ENCODE data around the gene STX16.

DNA sequence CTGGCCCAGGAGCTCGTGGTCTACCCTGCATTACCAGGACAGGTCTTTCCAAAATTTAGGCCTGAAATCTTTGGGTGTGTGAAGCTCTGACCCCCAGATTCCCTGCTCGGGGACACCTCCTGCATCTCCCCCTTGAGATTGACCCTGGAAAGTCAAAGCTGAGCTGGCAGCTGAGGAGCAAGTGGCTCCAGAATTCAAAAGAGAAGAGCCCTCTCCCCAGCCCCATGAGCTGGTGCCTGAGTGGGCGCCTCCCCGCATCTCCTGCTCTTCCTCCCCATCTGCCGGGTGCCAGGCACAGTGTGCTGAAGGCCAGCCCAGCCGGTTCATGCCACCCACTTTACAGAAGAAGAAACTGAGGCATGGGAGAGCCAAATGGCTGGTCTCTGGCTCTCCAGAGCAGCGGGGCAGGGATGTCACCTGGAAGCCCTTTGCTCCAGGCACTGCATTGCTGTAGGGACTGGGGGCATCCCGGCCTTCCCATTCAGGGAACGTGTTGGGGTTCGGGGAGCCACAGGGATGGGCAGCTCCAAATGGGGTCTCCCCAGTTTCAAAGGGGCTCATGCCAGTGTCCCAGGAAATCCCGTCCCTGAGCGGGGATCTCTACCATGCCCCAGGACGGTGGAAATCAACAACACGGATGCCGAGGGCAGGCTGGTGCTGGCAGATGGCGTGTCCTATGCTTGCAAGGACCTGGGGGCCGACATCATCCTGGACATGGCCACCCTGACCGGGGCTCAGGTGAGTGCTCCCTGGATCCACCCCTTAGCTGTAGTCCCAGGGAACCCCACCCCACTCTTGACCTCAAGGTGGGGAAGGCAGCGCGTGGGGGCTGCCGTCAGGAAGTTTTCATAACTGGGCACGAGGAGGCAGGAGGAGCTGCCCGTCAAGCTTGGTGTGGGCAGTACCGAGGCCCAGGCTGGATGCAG lies 62.0 kb downstream of the STX16 start:
- TF ChIP-seq POLR2AphosphoS5 (IDR thresholded peaks at IDR 0.05), result no peak
- TF ChIP-seq, protein P1, sequence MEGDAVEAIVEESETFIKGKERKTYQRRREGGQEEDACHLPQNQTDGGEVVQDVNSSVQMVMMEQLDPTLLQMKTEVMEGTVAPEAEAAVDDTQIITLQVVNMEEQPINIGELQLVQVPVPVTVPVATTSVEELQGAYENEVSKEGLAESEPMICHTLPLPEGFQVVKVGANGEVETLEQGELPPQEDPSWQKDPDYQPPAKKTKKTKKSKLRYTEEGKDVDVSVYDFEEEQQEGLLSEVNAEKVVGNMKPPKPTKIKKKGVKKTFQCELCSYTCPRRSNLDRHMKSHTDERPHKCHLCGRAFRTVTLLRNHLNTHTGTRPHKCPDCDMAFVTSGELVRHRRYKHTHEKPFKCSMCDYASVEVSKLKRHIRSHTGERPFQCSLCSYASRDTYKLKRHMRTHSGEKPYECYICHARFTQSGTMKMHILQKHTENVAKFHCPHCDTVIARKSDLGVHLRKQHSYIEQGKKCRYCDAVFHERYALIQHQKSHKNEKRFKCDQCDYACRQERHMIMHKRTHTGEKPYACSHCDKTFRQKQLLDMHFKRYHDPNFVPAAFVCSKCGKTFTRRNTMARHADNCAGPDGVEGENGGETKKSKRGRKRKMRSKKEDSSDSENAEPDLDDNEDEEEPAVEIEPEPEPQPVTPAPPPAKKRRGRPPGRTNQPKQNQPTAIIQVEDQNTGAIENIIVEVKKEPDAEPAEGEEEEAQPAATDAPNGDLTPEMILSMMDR (IDR thresholded peaks at IDR 0.05), result no peak
